ENCODE measurements around the gene STXBP6. TPM values are rescaled to one million over a fixed set of nuclear protein-coding genes. Genes with fewer than 3 reads are reported as not detected.

Gene STXBP6
- total and polyA plus RNA-seq, 2 of the 13 experiments (the other 11 are each of a cell fraction or from before 2014, with no cell fraction given) = 35.3 to 42.8 TPM

- no peak overlapping the region for H2AFZ ChIP-seq (ENCODE audit: low read length)
- H3K4me2 ChIP-seq (ENCODE audit: low read depth, low read length) = no peak overlapping the region
- H3K4me1 ChIP-seq (ENCODE audit: insufficient read depth, low read length) = no peaks in the 10 kb centered on the region
- no TSS peak for BruUV-seq (replicated peaks)
- CTCF ChIA-PET (ENCODE audit: low intra/inter-chr PET ratio, low total read pairs) = no interaction called here
- no peak overlapping the region for H3K27ac ChIP-seq (ENCODE audit: extremely low read length, insufficient read depth, low read length)
- no peak overlapping the region for H3K9ac ChIP-seq (ENCODE audit: insufficient read depth, low read depth, low read length)
- FAIRE-seq (no peak), DNase-seq (ENCODE audit: low spot score) (no peak), ATAC-seq (no peak)
- 0 out of 2 replicates have a peak, but pooled peaks cover 7% of the 10 kb centered on the region for H3K9me3 ChIP-seq (ENCODE audit: low read length)
- WGBS (ENCODE audit: low lambda C conversion rate) = 13% methylated on average over 2 of the region's 2 CpGs
- H3K4me3 ChIP-seq (replicated peaks in 1 of 3; ENCODE audit: insufficient read depth in 1 of 3, low read depth in 2 of 3, low read length in 3 of 3) = no peak overlapping the region
- H3K79me2 ChIP-seq (ENCODE audit: insufficient read depth, low read length) = no peaks in the 10 kb centered on the region
- no peak for TF ChIP-seq FOXO4 (CRISPR knock-in tag; conservative IDR thresholded peaks at IDR 0.05)
- TF ChIP-seq SKI (IDR thresholded peaks at IDR 0.05; ENCODE audit: partially characterized antibody) = no peak
- no peak for TF ChIP-seq ZNF30 (CRISPR knock-in tag; IDR thresholded peaks at IDR 0.05)
- no peak for TF ChIP-seq HOXA3 (CRISPR knock-in tag; IDR thresholded peaks at IDR 0.05)
- POLR2A ChIA-PET = no interaction called here
- no peaks in the 10 kb centered on the region for H3K36me3 ChIP-seq (replicated peaks in 1 of 2; ENCODE audit: control insufficient read depth in 1 of 2, insufficient read depth in 2 of 2, low read length in 2 of 2)
- intact Hi-C loops (cut with micrococcal nuclease; ENCODE audit: unreplicated experiment) (no loop called here), in situ Hi-C loops (cut with HindIII; ENCODE audit: extremely low pct_ligation_motif_present, low pct_unique_long_range_greater_than_20kb) (no loop called here)
- no peaks in the 10 kb centered on the region for H3K27me3 ChIP-seq (ENCODE audit: control insufficient read depth in 1 of 2, insufficient read depth in 2 of 2, low read length in 2 of 2)
- no peaks in the 10 kb centered on the region for H4K20me1 ChIP-seq (ENCODE audit: insufficient read depth, low read length)
Observed at GRCh38 chr14:25080682-25081081, 30.7 kb upstream of the STXBP6 start.

- ATAC-seq = no peak
Observed at GRCh38 chr14:25079311-25079710, 29.4 kb upstream of the STXBP6 start.

More at GRCh38 chr14:25079311-25079710, 29.4 kb upstream of the STXBP6 start:
- POLR2A ChIA-PET = no interaction called here
- H3K9ac ChIP-seq (ENCODE audit: insufficient read depth, low read depth, low read length) = no peak overlapping the region
- H3K4me3 ChIP-seq (replicated peaks in 1 of 3; ENCODE audit: insufficient read depth in 1 of 3, low read depth in 2 of 3, low read length in 3 of 3) = no peak overlapping the region
- no peak overlapping the region for H2AFZ ChIP-seq (ENCODE audit: low read length)
- H3K36me3 ChIP-seq (replicated peaks in 1 of 2; ENCODE audit: control insufficient read depth in 1 of 2, insufficient read depth in 2 of 2, low read length in 2 of 2) = no peaks in the 10 kb centered on the region
- no peak for FAIRE-seq
- H4K20me1 ChIP-seq (ENCODE audit: insufficient read depth, low read length) = no peaks in the 10 kb centered on the region
- no peak for DNase-seq (ENCODE audit: low spot score)
- no peaks in the 10 kb centered on the region for H3K4me1 ChIP-seq (ENCODE audit: insufficient read depth, low read length)
- in situ Hi-C loops (cut with HindIII; ENCODE audit: extremely low pct_ligation_motif_present, low pct_unique_long_range_greater_than_20kb) = no loop called here
- intact Hi-C loops (cut with micrococcal nuclease; ENCODE audit: unreplicated experiment) = no loop called here
- no peak overlapping the region for H3K4me2 ChIP-seq (ENCODE audit: low read depth, low read length)
- WGBS (ENCODE audit: low lambda C conversion rate) = 72% methylated on average over 1 of the region's 1 CpG
- H3K27me3 ChIP-seq (ENCODE audit: control insufficient read depth in 1 of 2, insufficient read depth in 2 of 2, low read length in 2 of 2) = no peaks in the 10 kb centered on the region
- no peak overlapping the region for H3K27ac ChIP-seq (ENCODE audit: extremely low read length, insufficient read depth, low read length)
- H3K79me2 ChIP-seq (ENCODE audit: insufficient read depth, low read length) = no peaks in the 10 kb centered on the region
- TF ChIP-seq MTF2 (CRISPR knock-in tag; IDR thresholded peaks at IDR 0.05; ENCODE audit: borderline replicate concordance) = no peak
- 0 out of 2 replicates have a peak, but pooled peaks cover 7% of the 10 kb centered on the region for H3K9me3 ChIP-seq (ENCODE audit: low read length)
- CTCF ChIA-PET (ENCODE audit: low intra/inter-chr PET ratio, low total read pairs) = no interaction called here
- BruUV-seq (replicated peaks) = no TSS peak

Measured in HepG2 (cell line).